HG03045 (cell line): ENCODE results near the gene LYZ.

ENCODE experiments used
- ATAC-seq: cut with Tn5 transposase; IDR thresholded peaks from one replicate; pipeline ENCODE4 v1.9.1; 2021; ENCODE audit warnings: mild to moderate bottlenecking, moderate library complexity; ENCODE audit not compliant: unreplicated experiment

Gene LYZ

GRCh38 chr12:69383074-69383473, 34.9 kb downstream of the LYZ start:
- ATAC-seq = no peak

GRCh38 chr12:69385038-69385437, 36.9 kb downstream of the LYZ start:
- ATAC-seq = no peak

- ATAC-seq = no peak
These were observed 38.7 kb downstream of the LYZ start for GRCh38 chr12:69386921-69387320.

- ATAC-seq = no peak
These were observed 40.2 kb downstream of the LYZ start for GRCh38 chr12:69388371-69388770.

GRCh38 chr12:69389831-69390230, 41.6 kb downstream of the LYZ start:
- ATAC-seq = no peak

- ATAC-seq = peak; percentile 80
These were observed 44.2 kb downstream of the LYZ start for GRCh38 chr12:69392179-69392928.

- no peak for ATAC-seq
These were observed 47.9 kb downstream of the LYZ start for GRCh38 chr12:69396041-69396440.

- ATAC-seq = no peak
These were observed 48.8 kb downstream of the LYZ start for GRCh38 chr12:69396963-69397362.

- no peak for ATAC-seq
These were observed 49.8 kb downstream of the LYZ start for GRCh38 chr12:69397978-69398377.

GRCh38 chr12:69401940-69402339, 53.8 kb downstream of the LYZ start:
- ATAC-seq = no peak
